A549 (cell line): Measurements from ENCODE around the gene SLC26A9.

Experiments used
- CBX8 ChIP-seq: fragments of 200-600 bp; sonication (generic); IDR thresholded peaks from 2 replicates; pipeline ENCODE4 v1.6.1; 2016
- CTCF ChIP-seq: fragments of >200 bp; sonication (Bioruptor Twin); formaldehyde crosslinking; IDR thresholded peaks from 3 replicates; pipeline ENCODE4 v1.5.1; 2016
- EP300 ChIP-seq, 2 experiments: fragments of >200 bp; sonication (Bioruptor Twin); formaldehyde crosslinking; IDR thresholded peaks; 2 replicates in 1 of 2; 3 replicates in 1 of 2; pipeline ENCODE4 v1.6.1; 2016 to 2017
- KDM1A ChIP-seq: fragments of 200-600 bp; sonication (generic); IDR thresholded peaks from 2 replicates; pipeline ENCODE4 v1.6.1; 2016; ENCODE audit warnings: low read depth, mild to moderate bottlenecking

GRCh38 chr1:205880923-205881322 is 62.3 kb downstream of the SLC26A9 start:
- TF ChIP-seq CBX8: no peak
- no peak for TF ChIP-seq CTCF
- no peak for TF ChIP-seq EP300 (IDR thresholded peaks at IDR 0.05)
- no peak for TF ChIP-seq KDM1A
